SK-N-SH (cell line): ENCODE results near the gene PXT1.

Source experiments
- CTCF ChIP-seq: fragments of 200-600 bp; sonication (generic); IDR thresholded peaks from 2 replicates; pipeline ENCODE4 v1.6.1; 2017; ENCODE audit warnings: antibody characterized with exemption, mild to moderate bottlenecking, moderate library complexity
- FOXM1 ChIP-seq: IDR thresholded peaks from 2 replicates; pipeline ENCODE4 v1.4.0; 2012; ENCODE audit warnings: low read depth, mild to moderate bottlenecking
- JUND ChIP-seq: IDR thresholded peaks from 2 replicates; pipeline ENCODE4 v1.4.0; 2012
- MXI1 ChIP-seq: IDR thresholded peaks from 2 replicates; pipeline ENCODE4 v1.6.1; 2012; ENCODE audit warnings: mild to moderate bottlenecking, low read depth, low read length, improper control_type of control experiment
- NFIC ChIP-seq: IDR thresholded peaks from 2 replicates; pipeline ENCODE4 v1.4.0; 2012; ENCODE audit warnings: borderline replicate concordance
- PBX3 ChIP-seq: IDR thresholded peaks from 2 replicates; pipeline ENCODE4; 2012
- POLR2AphosphoS5 ChIP-seq: IDR thresholded peaks from 2 replicates; pipeline ENCODE4 v1.6.1; 2012; ENCODE audit warnings: low read depth, low read length
- RAD21 ChIP-seq: IDR thresholded peaks from 2 replicates; pipeline ENCODE4 v1.6.1; 2012; ENCODE audit warnings: mild to moderate bottlenecking, low read length
- RCOR1 ChIP-seq: fragments of 150-350 bp; IDR thresholded peaks from 2 replicates; pipeline ENCODE4 v1.6.1; 2017; ENCODE audit warnings: antibody characterized with exemption, low read length
- SMC3 ChIP-seq: IDR thresholded peaks from 2 replicates; pipeline ENCODE4 v1.6.1; 2012; ENCODE audit warnings: low read depth, low read length, improper control_type of control experiment
- TAF1 ChIP-seq: IDR thresholded peaks from 2 replicates; pipeline ENCODE4 v1.6.1; 2012; ENCODE audit warnings: low read depth, mild to moderate bottlenecking, low read length, moderate library complexity, borderline replicate concordance
- TEAD4 ChIP-seq: IDR thresholded peaks from 2 replicates; pipeline ENCODE4 v1.4.0; 2012; ENCODE audit warnings: mild to moderate bottlenecking, borderline replicate concordance; ENCODE audit not compliant: insufficient read depth
- USF2 ChIP-seq: fragments of 150-350 bp; IDR thresholded peaks from 2 replicates; pipeline ENCODE4 v1.6.1; 2017; ENCODE audit warnings: antibody characterized with exemption, low read length, low read depth, borderline replicate concordance
- YY1 ChIP-seq: IDR thresholded peaks from 2 replicates; pipeline ENCODE4 v1.4.0; 2012; ENCODE audit warnings: low read depth, mild to moderate bottlenecking

GRCh38 chr6:36445621-36446020 is 3.0 kb upstream of the PXT1 start:
- TF ChIP-seq JUND (no peak), RCOR1 (no peak), CTCF (no peak), MXI1 (no peak), YY1 (no peak), TEAD4 (no peak), NFIC (no peak), PBX3 (no peak), RAD21 (no peak), USF2 (no peak), SMC3 (no peak), TAF1 (no peak), POLR2AphosphoS5 (no peak), FOXM1 (no peak)
